ENCODE data around the gene RPLP1.
A peak's percentile ranks its signal among the peaks of the same experiment; 100 is the strongest.

The RPLP1 gene

DNA sequence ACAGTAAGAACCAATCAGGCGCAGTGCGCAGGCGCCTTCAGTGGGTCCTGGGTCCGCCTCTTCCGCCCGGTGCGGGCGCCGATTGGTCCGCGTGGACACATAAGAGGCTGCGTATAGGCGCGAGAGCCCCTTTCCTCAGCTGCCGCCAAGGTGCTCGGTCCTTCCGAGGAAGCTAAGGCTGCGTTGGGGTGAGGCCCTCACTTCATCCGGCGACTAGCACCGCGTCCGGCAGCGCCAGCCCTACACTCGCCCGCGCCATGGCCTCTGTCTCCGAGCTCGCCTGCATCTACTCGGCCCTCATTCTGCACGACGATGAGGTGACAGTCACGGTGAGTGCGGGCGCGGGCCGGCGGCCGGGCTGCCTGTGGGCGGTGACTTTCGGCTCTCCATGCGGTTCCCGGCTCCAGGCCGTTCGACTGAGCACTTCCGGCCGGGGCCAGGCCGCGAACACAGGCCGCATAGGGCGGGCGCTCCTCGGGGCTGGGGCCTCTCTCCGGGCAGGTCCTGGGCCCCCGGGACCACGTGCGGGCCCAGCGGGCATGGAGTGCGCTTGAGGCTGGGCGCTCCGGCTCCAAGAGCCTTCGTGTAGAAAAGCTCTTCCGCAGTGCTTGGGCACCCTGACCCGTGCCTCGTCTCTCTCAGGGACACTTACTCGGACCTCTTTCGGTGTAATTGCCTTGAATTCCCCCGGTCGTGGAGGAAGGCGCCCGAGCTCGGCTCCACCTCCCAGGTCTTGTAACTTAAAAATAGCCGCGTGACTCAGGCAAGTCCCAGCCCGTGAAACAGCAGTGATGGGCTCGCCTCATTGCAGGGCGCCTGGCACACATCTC, at the start of gene RPLP1:
RPLP1 (plus strand) TSS at position 127 of the 830 bp plus-strand sequence; CDS start at position 258, 131 bp downstream.
- DNase-seq (ENCODE audit: low read depth in 2 of 2, low spot score in 1 of 2): peak; percentile 88 to 95

DNA sequence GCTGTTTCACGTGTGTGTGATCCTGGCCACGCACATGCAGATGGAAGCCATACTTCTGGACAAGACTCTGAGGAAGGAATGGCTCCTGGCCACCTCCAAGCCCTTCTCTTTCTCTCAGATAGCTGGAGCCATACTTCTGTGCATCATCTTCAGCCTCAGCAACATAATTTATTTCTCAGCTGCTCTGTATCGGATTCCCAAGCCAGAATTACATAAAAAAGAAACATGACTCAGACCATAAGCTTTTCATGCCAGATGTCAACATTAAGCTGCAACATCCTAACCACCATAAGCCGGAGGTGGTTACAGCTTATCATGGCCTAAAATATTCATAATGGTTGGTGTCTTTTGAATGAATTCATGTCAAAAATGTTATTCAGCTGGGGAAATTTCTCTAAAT, 49.0 kb upstream of the RPLP1 start:
- no peak for DNase-seq (ENCODE audit: low read depth in 2 of 2, low spot score in 1 of 2)

DNA sequence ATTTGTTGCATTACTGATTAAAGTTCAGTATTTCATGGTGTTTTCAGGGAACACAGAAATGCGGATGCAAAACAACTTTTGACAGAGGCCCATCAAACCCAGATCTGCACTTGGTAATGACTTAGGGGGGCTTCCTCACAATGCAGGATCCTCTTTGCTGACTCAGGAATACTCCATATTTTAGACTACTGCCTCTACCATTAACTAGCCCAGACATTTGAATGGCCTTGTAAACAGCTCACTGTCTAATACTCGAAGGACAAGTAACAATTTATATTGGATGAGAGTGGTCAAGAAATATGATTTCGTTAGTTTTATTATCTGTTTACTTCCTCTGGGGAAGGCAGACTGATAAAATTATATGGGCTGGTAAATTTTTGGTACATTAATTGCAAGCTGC, 47.5 kb upstream of the RPLP1 start:
- DNase-seq (ENCODE audit: low read depth in 2 of 2, low spot score in 1 of 2): no peak

DNA sequence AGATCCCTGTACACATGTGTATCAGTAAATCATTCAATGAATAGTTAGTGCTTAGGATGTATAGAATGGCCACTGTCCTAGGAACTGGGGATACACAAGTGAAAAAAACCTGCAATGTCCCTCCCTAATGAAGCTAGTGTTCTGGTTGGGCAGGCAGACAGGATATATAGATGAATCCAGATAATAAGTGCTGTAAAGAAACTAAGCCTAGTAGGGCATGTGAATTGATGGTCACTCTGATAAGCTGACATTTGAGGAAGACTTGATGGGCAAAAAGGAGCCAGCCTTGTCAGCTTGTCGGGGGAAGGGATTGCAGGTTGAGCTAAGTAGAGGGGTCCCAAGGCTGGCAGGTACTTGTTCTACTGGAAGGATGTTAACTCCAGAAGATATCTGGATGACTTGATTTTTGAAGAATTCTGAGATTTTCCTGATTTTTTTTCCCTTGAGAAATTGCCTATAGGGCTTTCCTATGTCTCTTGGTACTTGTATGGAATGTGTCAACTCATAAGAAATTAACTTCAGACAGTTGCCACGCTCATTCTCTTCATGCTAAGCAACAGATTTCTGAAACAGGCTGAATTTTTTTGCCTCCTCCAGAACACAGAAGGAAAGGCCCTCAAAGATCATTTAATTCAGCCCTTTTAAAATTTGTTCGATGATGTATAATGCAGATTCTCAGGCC, 44.8 kb upstream of the RPLP1 start:
- DNase-seq (ENCODE audit: low read depth in 2 of 2, low spot score in 1 of 2): no peak

- no peak for DNase-seq (ENCODE audit: low read depth in 2 of 2, low spot score in 1 of 2)
Measured at GRCh38 chr15:69408841-69409240, 43.8 kb upstream of the RPLP1 start.

- DNase-seq (ENCODE audit: low read depth in 2 of 2, low spot score in 1 of 2): no peak
Measured at GRCh38 chr15:69410248-69410874, 42.3 kb upstream of the RPLP1 start.

DNA sequence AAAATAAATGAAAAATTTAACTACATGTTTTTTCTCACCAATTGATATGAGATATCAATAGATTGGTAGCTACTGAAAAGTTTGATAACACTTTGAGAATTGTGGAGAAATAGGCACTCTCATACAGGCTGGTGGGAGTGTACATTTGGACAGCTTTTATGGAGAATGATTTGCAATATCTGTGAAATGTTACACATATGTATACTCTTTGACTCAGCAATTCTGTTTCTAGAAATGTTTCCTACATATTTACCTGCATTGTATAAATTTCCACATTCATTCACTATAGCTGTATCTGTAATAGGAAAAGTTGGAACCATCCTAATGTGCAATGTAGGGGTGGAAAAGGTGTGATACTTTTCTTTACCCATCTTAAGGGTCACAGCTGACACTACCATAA, 40.3 kb upstream of the RPLP1 start:
- DNase-seq (ENCODE audit: low read depth in 2 of 2, low spot score in 1 of 2): no peak

- DNase-seq (ENCODE audit: low read depth in 2 of 2, low spot score in 1 of 2): no peak
Measured at GRCh38 chr15:69412701-69413100, 39.9 kb upstream of the RPLP1 start.

GRCh38 chr15:69413822-69414700, 38.6 kb upstream of the RPLP1 start, which contains the start of gene KIF23:
KIF23 (plus strand) TSS chr15:69414349; CDS start chr15:69414466, 117 bp downstream.
- peak; percentile 73 to 85 for DNase-seq (ENCODE audit: low read depth in 2 of 2, low spot score in 1 of 2)

DNA sequence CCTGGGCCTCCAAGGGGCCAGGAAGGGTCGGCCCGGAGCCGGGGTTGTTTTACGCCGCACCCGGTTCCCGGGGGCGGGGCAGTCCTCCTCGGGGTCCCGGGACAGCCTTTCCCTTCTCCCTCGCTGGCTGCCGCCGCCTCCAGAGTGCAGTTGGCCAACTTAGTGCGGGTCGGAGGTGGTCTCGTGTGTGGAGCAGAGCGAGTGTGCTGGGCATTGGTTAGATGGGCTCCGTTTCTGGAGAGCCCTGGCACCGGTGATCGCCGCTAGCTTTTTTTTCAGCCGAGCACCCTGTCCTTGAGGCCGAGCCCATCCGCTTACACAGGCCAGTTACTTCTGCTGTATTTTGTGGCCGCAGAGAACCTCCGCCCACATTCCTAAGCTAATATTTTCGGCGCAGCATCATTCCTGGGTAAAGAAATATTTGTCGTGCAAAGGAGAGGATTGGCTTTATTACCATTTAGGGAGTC, 37.9 kb upstream of the RPLP1 start:
- no peak for DNase-seq (ENCODE audit: low read depth in 2 of 2, low spot score in 1 of 2)

- DNase-seq (ENCODE audit: low read depth in 2 of 2, low spot score in 1 of 2): no peak
Measured at GRCh38 chr15:69415381-69415780, 37.2 kb upstream of the RPLP1 start.

- DNase-seq (ENCODE audit: low read depth in 2 of 2, low spot score in 1 of 2): no peak
Measured at GRCh38 chr15:69417581-69417980, 35.0 kb upstream of the RPLP1 start.

DNA sequence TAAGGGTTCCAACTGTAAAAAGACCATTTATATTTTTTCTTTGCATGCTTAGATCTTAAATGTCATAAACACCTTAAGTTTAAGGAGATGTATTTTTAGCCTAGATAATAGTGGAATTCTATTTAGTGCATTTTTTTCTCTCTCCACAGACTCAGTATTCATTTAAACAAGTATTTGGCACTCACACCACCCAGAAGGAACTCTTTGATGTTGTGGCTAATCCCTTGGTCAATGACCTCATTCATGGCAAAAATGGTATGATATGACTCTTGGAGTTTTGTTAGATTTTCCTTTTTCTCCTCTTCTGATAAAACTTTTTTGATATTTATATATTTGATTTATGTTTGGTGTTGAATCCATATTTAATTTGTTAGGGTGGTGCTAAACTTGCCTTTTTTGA, 31.1 kb upstream of the RPLP1 start:
- DNase-seq (ENCODE audit: low read depth in 2 of 2, low spot score in 1 of 2): no peak

DNA sequence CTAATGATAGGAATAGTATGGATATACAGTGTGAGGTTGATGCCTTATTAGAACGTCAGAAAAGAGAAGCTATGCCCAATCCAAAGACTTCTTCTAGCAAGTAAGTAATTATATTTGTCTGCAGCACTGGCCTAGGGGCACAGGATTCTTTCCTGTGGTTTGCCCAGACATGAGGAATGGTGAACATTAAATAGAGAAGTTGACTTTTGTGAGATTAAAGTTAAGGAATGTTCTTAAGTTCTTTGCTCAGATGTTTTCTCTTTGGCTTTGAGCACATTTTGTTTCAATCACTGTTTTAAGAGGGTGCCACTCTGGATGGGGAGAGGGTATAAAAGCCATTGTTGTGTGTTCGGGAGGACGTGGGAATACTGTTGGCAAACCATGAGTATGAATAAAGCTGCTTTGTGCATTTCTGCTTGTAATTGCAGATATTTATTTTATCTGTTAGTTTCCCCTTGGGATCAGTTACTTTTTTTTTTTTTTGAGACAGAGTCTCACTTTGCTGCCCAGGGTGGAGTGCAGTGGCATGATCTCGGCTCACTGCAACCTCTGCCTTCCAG, 30.2 kb upstream of the RPLP1 start:
- DNase-seq (ENCODE audit: low read depth in 2 of 2, low spot score in 1 of 2): no peak

DNA sequence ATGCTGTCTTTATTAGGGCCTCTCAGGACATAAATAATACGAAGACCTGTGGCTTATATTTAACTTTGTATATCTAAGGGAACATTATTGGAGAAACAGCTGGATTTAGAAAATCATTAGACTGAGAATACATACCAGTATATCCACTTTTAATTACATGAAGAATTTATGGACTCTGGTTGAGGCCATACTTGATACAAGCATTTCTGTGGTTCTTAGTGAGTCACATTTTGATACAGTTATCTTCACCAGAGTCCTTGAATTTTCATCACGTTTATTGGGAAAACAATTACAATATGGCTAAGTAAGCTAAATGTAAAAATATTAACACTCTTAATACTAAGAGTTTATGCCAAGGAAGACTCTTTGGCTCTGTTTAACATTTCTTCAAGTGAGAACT, 28.6 kb upstream of the RPLP1 start:
- DNase-seq (ENCODE audit: low read depth in 2 of 2, low spot score in 1 of 2): no peak

DNA sequence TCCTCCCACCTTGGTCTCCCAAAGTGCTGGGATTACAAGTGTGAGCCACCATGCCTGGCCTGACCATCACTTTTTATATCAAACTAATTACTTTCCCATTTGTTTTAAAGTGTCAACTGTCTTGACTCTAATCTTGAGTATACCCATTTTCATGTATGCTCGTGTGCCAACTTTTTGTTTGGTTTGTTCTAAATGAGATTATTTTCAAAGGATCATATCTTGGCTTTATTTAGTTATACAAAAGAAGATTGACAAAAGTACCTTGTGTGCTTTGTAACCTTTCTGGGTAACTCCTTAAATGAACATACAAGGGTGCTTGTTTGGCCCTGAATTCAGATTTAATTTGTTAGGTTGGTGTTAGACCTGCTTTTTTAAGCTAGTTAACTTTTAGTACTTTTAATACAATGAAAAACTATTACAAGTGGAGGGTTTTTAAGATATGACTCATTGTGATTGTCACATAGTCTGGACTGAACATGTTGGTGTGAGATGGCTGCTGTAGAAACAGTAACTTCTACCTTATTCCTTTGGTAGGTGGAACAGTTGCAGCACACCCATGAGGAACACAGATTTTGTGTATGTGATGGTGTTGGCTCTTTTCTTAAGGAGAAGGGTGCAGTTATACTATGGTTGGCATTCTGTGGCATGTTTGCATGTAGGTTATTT, 27.7 kb upstream of the RPLP1 start:
- DNase-seq (ENCODE audit: low read depth in 2 of 2, low spot score in 1 of 2): no peak

DNA sequence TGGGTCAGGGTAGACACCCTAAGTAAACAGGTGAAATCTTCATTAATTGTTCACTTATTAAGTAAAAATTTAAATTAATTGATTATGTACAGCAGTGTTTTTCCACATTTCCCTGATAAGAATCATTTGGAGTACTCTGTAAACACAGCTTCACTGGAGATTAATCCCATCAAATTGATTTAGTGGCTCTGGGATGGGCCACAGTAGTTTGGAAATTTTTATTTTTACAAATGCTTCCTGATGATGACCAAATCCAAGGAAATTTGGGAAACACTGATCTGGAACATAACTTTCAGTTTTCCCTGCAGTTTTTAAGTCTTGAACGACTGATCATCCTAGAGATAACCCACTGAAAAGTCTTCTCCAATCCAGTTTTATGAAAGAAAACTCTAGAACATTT, 18.8 kb upstream of the RPLP1 start:
- no peak for DNase-seq (ENCODE audit: low read depth in 2 of 2, low spot score in 1 of 2)

DNA sequence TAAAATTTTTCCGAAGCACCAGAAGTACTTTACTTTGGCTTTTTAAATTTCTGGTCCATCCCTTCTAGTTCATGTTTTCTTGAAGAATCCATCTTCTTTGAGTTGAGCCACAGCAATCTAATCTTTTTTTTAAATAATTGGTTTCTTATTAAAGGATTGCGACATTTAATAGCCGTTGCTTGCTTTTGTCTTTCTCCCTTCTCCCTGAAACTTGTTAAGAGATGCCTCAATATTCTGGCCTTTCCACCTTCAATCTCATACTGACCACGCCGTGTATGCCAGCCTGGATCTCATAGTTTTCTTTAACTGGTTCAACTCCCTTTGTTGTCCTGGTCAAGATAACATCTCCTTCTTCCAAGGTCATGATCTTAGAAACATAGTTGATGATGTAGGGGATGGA, 18.4 kb upstream of the RPLP1 start:
- DNase-seq (ENCODE audit: low read depth in 2 of 2, low spot score in 1 of 2): no peak

DNA sequence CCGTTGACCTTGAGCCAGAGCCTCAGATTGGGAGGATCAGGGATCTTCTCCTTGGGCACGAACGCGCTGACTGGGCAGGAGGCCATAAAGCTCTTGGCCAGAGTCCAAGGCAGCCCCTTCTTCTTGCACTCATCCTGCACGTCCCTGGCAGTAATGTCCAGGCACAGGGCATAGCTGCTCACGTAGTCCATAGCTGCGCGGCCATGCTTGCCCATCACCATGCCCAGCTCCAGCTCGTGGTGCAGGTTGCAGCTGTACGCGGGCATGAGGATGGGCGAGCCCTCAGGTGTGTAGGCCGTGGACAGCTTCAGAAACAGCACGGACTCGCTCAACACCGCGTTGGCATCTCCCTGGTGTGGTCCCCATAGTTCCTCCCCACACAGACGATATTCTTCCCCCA, 17.9 kb upstream of the RPLP1 start:
- no peak for DNase-seq (ENCODE audit: low read depth in 2 of 2, low spot score in 1 of 2)

DNA sequence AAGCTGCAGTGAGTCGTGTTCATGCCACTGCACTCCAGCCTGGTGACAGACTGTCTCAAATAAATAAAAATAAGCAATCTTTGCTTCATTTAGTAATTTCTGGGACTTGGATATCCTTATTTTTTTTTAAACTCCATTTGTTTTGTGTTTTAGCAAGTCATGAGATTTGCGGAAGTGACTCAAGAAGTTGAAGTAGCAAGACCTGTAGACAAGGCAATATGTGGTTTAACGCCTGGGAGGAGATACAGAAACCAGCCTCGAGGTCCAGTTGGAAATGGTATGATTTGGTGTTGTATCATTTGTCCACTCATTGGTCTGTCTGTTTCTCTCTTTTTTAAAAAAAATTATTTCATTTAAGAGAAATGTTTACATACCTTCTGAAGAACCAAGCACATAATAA, 16.6 kb upstream of the RPLP1 start:
- no peak for DNase-seq (ENCODE audit: low read depth in 2 of 2, low spot score in 1 of 2)
